Hematopoietic multipotent progenitor cell (in vitro differentiated cells): ENCODE data around the gene OR4K5. TPM values are rescaled to one million over a fixed set of nuclear protein-coding genes. Genes with fewer than 3 reads are reported as not detected.
"Not testable (repeated sequence)": the region's sequence is repeated elsewhere in the genome, so short reads cannot be mapped to it uniquely, and the experiment has no call there.

Experiments
- DNase-seq, 3 donors: peaks; one replicate each; pipeline ENCODE4 v3.0.0-alpha.2; 2011 to 2015; ENCODE audit warnings: low read depth in 2 of 3, low spot score in 2 of 3
- total RNA-seq: library from RNA; depleted of rRNA; stranded (reverse); fragments of >200 nt; gene quantifications from one replicate; pipeline ENCODE4 v1.2.3, GENCODE V29; 2012

Gene OR4K5, protein sequence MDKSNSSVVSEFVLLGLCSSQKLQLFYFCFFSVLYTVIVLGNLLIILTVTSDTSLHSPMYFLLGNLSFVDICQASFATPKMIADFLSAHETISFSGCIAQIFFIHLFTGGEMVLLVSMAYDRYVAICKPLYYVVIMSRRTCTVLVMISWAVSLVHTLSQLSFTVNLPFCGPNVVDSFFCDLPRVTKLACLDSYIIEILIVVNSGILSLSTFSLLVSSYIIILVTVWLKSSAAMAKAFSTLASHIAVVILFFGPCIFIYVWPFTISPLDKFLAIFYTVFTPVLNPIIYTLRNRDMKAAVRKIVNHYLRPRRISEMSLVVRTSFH
- total RNA-seq = under 0.01 TPM

DNA sequence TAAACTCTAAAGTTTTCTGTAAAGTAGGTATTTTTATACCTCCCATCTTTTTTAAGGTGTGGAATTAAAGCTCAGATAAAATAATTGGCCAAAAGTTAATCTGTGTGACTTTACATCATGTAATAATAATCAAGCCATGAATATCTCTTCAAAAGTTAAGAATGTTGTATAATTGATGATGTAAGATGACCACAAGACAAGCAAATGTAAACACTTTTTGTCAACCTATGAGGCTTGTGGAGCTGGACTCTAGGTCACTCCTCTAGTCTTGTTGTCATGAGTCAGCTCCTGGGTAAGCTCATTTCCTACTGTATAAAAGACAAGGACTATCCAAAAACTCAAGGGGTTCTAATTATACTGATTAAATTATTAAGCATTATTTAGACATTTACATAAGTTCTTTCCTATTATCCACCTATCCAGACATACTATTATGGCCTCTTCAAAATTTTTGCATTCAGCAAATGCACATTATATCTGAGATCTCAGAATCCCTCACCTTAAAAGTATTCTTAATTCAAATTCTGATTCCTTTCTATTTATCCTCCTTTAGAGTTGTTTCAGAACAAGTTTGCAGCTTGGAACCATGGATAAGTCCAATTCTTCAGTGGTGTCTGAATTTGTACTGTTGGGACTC, at the start of gene OR4K5:
Gene OR4K5 (plus strand): TSS at position 587 of the 637 bp plus-strand sequence. CDS start 0 bp downstream, at position 587.
- DNase-seq = no peak

DNA sequence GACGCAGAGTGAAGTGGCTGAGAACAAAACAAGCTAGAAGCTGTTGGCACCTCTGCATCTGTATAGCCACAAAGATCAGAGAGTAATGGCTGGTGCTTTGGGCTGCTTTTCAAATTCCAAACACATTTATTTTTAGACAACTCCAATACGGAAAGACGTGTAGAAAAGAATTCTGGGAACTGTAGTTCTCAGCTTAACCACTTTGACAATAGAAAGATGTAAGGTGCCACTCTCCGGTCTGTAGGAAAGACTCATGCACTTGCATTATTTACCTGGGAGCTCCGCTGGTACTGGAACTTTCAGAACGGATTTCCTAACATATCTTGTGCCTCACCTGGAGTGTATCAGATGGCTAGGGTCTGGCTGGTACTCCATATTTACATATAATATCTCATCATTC, 47.2 kb upstream of the OR4K5 start:
- no peak for DNase-seq

DNA sequence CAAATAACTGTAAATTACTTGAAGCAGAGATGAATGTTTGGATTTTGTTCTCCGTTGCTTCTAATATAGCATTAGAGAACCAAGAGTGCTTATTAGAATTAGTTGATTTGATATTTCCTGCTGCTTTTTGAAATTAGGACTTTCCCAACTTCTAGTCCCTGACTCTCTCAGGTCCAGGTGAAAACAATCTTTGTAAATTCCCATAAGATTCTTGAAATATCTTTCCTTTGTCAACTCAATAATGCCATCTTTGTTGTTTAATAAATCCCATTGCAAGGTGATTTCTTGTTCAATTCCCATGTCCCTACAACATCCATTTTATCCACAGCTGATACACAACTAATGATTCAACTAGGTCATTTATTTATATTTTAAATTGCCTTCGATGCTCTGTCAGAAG, 45.6 kb upstream of the OR4K5 start, which contains the start of gene OR4K2:
Gene OR4K2 (plus strand): TSS at position 301 of the 400 bp plus-strand sequence. CDS start 1,126 bp downstream, outside the sequence.
- DNase-seq = no peak

DNA sequence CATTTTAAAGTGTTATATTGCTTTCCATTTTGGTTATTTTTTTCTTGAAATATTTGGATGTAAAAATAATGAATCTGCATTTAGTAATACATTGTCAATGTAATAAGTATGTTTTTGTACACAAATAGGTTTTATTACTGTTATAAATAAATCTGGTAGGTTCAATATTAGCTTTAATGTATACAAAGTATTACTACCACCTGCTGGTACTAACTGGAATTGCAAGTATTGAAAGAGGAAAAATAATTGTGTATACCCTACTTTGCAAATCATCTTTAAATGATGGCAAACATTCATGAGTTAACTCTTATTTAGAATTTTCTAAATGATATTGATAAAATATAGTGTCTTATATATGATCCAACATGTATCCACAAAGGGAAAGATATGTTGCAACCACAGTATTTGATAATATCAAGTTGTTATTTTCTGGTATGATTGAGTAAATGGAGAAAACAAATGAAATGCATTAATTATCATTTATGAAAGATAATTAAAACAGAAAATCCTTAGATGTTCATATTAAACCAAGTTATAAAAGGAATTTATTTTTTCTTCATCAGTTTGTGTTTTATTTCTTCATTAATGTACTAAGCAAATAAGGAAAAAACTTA, 42.3 kb upstream of the OR4K5 start:
- peak in 2 of 3 donors; percentile 0 to 33 for DNase-seq

DNA sequence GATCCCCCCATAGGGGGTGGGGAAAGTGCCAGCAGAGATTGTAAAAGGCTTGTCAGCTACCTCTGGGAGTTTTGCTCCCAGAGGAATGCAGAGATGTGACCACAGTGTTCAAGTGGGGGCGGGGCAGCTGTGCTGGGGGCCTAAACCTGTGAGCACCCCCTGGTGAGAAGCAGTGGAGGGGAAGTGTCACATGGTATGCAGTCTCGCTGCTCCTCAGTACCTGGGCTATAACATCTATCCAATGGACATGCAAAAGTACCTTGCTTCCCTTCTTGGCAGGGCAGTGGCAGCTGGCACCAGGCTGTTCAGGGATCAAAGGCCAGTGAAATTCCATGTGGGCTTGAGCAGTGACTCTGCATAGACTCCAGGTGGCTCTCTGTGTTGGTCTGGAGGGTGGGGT, 25.1 kb upstream of the OR4K5 start:
- DNase-seq = no peak

DNA sequence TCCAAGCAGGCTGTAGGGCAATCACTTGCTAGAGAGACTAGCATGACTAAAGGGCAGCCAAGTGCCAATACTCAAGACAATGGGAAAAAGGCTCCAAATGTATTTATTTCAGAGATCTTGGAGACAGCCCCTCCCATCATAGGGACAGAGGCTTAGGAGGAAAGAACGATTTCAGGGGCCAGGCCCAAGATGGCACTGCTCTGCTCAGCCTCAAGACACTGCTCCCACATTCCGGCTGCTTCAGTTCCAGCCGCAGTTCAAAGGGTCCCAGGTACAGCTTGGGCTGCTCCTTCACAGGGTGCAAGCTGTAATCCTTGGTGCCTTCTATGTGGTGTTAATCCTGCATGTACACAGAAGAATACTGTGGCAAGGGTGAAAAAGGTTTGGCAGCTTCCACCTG, 19.4 kb upstream of the OR4K5 start:
- no peak for DNase-seq

DNA sequence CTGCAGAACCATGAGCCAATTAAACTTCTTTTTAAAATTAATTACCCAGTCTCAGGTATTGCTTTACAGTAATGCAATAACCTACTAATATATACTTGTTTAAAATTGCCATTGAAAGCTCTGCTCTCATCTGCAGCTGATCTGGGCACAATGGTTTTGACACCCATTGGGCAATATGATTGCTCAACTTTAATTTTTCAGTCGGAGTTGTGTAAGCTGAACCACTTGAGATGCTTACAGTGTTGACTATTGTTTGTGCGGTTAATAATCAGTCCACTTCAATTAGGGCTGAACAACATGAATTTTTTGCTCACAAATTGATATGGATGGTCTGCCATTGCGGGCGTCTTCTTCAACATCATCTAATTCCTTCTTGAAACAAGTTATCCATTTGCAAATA, 18.0 kb upstream of the OR4K5 start:
- DNase-seq = no peak

DNA sequence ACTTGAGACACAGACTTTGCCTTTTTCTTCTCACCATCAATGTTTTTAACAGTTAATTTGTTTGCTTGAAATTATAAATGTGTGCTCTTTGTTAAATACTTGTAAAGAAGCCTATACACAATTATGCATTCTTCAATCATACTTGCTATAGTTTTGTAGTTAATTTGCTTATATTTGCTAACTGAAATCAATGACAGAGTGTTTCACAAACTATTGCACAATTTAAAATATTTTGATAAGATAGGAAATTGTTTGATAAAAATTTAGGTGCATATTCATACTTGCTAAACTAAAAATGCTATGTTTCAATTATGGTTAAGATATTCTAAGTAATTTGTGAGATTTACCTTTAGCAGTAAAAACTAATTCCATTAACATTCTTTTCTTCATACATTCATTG, 13.7 kb upstream of the OR4K5 start:
- no peak for DNase-seq

DNA sequence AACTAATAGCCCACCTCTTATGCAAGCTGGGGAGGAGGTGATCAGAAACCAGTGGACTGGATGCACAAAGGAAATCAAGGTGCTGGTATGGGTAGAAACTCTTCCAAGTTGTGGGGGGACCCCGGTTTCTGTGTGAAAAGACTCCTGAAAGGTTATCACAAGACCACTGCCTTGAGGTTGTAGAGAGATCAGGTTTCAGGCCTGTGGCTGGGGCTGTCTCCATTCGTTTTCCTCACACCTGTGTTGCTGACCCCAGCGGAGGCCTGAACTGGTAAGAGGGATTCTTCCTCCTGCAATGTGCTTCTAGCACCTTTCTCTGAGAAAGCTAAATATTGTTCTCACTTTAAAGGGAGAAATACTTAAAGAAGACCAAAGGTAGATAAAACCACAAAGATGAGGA, 9.3 kb upstream of the OR4K5 start:
- DNase-seq = no peak

DNA sequence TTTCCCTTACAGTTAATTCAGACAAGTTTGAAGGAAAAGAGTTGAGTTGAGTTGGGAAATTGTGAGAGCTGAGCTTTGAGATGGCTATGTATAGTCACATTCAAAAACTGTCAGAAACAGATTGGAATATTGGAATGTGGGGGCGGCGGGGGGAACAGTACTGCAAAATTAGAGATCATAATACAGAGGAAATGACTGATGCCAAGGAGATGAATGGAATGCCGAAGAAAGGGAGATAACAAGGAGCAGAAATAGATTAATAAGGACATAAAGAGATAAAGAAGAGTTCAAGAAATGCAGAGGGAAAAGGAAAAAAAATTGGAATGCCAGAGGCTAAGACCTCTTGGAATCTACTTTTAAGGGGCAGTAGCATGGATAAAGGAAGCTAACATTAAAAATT, 3.2 kb upstream of the OR4K5 start:
- DNase-seq = no peak

DNA sequence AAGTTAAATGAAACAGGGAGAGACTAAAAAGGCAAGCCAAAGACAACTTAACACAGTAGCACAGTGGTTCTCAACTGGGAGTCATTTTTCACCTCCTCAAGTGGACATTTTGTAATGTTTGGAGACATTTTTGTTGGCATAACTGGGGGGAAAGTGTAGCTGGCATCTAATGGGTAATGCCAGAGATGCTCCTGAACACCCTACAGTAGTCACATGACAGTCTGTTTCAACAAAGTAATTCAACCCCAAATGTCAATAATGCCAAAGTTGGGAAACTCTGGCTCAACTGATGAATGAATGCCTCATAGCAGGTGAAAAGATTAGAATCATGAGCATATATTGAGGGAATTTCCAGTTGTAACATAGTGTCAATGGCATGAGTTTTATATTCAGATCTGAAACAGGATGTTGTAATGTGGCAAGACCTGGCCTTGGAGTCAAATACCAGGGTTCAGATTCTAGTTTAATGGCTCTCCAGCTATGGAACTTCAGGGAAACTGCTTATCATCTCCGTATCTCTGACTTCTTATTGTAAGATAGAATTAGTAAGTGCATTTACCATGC, 2.4 kb upstream of the OR4K5 start:
- DNase-seq = no peak

DNA sequence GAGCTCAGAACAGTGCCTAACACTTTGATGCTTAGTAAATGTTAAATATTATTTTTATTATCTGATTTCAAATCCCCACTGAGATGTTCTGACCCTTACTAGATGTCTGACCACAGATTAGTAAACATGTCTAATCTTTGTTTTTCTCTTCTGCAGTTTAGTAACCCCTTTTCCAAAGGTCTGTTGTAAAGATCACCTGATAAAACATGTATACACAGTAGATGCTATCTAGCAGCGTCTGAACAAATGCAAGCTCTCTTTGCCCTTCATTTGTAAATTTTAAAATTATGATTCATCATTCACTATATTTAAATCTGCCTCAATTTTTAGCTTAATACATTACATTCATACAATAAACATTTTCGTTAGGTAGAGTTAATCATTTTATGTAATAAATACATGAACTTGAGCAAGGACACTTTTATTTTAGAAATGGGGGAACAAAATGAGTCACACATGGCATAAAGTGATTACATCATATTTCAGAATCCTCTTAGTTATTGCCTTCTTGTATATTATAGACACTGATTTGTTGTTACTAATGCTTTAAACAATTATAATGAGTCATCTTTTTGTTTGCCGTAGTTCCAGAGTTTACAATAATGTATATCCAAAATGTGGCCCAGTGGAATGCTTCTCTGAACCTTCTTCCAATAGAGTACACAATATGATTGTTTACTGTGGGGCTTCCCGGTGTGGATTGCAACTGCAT, 1.7 kb upstream of the OR4K5 start:
- DNase-seq = no peak

DNA sequence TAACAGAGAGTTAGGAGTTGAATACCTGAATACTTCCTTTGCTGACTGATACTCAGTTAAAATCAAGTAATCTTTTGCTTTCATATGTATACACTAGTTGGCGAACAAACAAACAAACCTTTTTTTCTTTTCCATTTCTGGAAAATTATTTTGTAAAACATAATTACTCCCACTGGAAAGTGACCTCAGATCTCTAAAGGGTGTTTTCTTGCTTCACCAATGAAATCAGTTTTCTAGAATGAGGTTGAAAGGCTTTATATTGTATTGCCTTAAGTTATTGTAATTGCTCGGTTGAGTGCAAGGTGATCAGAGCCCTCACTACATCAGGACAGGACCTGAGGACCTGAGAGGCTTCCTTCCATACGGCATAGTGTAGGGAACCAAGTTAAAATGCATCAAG, 10.2 kb downstream of the OR4K5 start, which contains the start of gene OR4K1:
Gene OR4K1 (plus strand): TSS at position 301 of the 400 bp plus-strand sequence. CDS start 4,750 bp downstream, outside the sequence.
- no peak for DNase-seq

DNA sequence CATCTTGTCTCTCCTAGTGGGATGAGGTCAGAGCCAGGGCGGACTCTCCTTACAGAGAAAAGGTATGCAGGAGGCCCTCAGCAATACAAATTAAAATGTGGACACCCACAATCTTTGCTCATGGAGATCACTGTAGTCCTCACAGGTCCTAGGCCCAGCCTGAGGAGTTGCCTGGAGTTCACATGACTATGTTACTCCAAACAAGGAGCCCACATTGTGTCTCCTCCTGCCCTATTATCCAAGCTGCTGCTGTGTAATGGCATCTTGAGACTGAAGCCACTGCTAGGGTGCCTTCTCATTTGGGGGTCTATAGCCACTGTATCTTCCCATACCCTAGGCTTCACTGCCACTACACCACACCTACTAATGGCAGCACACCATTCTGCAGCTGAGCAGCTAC, 21.3 kb downstream of the OR4K5 start:
- DNase-seq = no peak

DNA sequence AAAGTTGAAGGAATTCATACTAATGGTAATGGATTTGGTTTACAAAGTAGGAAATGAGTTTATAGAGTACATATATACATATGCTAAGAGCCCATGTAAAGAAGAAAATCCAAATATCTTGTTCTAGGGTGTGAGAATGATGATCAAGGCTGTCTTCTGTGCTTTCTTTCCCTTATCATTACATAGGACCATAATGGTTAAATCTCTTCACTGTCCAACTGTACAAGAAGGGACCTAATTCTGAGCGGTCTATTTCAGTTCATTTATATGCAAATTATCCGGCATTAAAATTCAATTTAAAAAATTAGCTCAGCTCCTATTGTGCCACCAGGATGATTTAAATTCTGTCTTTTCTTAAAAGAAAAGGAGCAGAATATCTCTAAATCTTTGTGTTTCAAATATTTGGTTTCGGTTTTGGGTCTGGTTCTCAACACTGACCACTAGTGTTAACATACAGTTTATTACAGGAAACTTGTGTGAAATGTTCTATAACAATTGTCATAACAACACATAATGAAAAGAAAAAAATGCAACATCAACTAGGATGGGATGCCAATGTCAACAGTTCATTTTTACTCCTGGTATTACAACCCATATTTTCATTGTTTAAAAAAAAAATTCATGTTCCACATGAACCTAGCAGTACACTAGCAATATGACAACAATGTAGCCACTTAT, 27.1 kb downstream of the OR4K5 start:
- no peak for DNase-seq

DNA sequence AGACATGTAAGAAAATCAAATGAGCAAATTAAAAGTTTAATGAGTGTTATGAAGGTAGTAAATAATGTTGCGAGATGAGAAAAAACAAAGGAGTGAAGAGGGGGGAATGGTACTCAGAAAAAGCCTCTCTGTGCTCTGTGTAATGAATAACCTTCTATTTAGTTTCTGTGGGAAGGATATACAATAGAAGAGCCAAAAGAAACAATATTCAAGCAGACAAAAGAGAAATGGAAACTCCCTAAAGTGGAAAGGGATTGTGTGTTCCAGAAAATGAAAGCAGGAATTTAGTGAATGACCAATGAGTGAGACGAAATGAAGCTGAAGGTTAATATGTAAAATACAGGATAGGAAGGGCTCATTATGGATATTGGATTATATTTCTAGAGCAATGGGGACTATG, 28.8 kb downstream of the OR4K5 start:
- DNase-seq = no peak

DNA sequence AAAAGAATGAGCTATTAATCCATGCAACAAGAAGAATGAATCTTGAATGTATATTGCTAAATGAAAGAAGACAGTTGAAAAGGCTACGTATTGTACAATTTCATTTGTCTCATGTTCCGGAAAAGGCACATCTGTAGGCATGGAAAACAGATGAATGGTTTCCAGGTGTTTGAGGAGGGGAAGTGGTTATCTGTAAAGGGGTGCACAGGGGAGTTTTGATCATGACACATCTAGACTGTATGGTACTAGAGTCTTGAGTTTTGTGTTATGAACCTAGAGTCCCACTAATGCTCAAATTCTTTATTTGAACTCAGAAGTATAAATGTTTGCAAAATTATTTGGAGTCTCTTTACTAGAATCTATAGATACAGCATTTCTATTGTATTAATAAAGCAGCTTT, 49.3 kb downstream of the OR4K5 start:
- DNase-seq = not testable (repeated sequence)
